Nephron (organoid): ENCODE measurements around the gene FRY.

ENCODE experiments used
- H3K27ac Mint-ChIP-seq, 3 experiments: 2 replicates each; pipeline ENCODE4 v1.8.0; 2020; ENCODE audit warnings: mixed read lengths in 3 of 3, mild to moderate bottlenecking in 2 of 3, moderate library complexity in 1 of 3
- H3K27me3 Mint-ChIP-seq: 2 replicates; pipeline ENCODE4 v1.8.0; 2021; ENCODE audit warnings: low read depth, mild to moderate bottlenecking, moderate library complexity, mixed read lengths
- H3K36me3 Mint-ChIP-seq: 2 replicates; pipeline ENCODE4 v1.8.0; 2020; ENCODE audit warnings: low read depth, mixed read lengths
- H3K4me1 Mint-ChIP-seq: 2 replicates; pipeline ENCODE4 v1.8.0; 2020; ENCODE audit warnings: mixed read lengths
- H3K4me3 Mint-ChIP-seq, 3 experiments: 2 replicates each; pipeline ENCODE4 v1.8.0; 2020; ENCODE audit warnings: mild to moderate bottlenecking in 3 of 3, mixed read lengths in 3 of 3, moderate library complexity in 2 of 3
- H3K9me3 Mint-ChIP-seq: 2 replicates; pipeline ENCODE4 v1.8.0; 2020; ENCODE audit warnings: mixed read lengths
- TF ChIP-seq, protein P1 (sequence below), 3 experiments: fragments of 200-600 bp; sonication (generic); IDR thresholded peaks; one replicate each; pipeline ENCODE4 v1.5.0; 2021; ENCODE audit warnings: antibody characterized with exemption in 3 of 3; ENCODE audit not compliant: unreplicated experiment in 3 of 3

Gene FRY

DNA sequence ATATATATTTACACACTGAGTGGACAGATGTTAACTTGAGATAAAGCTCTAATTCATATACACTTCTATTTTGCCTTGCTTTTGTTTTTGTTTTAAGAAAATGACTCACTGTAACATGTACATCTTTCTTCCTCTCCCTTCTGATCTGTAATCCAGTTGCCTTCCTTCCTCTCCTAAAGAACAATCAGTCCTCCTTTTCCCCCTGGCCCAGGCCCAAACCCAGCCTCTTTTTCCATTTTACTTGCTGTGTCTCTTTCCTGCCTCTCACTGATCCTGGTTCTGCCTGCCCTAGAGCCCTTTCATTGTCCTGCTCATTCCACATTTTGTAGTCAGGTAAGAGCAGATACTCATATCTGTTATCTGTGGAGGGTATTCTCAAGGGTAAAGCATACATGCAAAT is 232.8 kb downstream of the FRY start:
- no peaks in the 10 kb centered on the region for H3K9me3 Mint-ChIP-seq
- H3K4me3 Mint-ChIP-seq: no peak overlapping the region

DNA sequence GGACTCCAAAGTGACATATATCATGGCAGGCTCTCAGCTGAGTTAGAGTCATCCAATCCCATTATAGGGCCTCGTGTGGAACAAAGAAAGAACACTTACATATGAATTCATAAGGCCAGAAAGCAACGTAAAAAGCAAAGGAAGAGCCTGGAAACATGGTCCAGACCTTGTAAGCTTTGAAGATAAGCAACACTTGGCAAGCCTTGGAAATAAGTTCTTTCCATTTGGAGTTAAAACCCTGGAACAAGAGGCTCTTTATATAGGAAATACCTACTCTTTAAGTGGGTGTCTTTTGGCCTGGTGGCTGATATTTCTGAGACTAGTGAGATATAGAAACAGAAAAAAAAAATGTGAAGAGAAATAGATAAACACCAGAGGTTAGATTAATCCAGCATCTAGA is 234.2 kb downstream of the FRY start:
- Mint-ChIP-seq H3K9me3 (no peaks in the 10 kb centered on the region), H3K27ac (no peak overlapping the region)

More for the DNA sequence above, 232.8 kb downstream of the FRY start:
- Mint-ChIP-seq H3K27ac (peak overlapping the region; percentile 2 to 45 (median 4)), H3K27me3 (no peaks in the 10 kb centered on the region), H3K4me1 (peaks cover 30% of the 10 kb centered on the region), H3K36me3 (peaks cover 21% of the 10 kb centered on the region)
- TF ChIP-seq, protein P1, sequence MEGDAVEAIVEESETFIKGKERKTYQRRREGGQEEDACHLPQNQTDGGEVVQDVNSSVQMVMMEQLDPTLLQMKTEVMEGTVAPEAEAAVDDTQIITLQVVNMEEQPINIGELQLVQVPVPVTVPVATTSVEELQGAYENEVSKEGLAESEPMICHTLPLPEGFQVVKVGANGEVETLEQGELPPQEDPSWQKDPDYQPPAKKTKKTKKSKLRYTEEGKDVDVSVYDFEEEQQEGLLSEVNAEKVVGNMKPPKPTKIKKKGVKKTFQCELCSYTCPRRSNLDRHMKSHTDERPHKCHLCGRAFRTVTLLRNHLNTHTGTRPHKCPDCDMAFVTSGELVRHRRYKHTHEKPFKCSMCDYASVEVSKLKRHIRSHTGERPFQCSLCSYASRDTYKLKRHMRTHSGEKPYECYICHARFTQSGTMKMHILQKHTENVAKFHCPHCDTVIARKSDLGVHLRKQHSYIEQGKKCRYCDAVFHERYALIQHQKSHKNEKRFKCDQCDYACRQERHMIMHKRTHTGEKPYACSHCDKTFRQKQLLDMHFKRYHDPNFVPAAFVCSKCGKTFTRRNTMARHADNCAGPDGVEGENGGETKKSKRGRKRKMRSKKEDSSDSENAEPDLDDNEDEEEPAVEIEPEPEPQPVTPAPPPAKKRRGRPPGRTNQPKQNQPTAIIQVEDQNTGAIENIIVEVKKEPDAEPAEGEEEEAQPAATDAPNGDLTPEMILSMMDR (IDR thresholded peaks at IDR 0.05; ENCODE audit: unreplicated experiment in 3 of 3): no peak

DNA sequence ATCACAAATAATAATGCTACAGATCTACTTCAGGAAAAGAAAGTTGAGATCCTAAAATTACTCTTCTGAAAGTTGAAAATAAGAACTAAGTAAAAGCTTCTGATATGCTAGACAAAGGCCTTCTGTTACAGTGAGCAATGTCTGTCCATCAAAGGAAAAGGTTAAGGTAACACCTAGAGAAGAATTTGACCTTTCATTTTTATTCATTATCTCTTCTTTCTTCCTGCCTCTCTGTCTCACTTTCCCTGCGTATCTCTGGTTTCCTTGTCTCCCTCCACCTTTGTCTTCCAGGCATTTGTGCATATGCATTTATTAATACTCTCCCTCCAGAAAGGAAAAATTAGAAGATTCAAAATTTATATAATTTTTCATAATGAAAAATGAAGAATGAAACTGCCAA is 234.6 kb downstream of the FRY start:
- Mint-ChIP-seq H3K27me3 (no peaks in the 10 kb centered on the region), H3K27ac (no peak overlapping the region), H3K4me3 (no peak overlapping the region), H3K36me3 (peaks cover 21% of the 10 kb centered on the region), H3K9me3 (no peaks in the 10 kb centered on the region), H3K4me1 (peaks cover 17% of the 10 kb centered on the region)
- TF ChIP-seq, protein P1 (IDR thresholded peaks at IDR 0.05; ENCODE audit: unreplicated experiment in 3 of 3): no peak

More for the DNA sequence above, 234.2 kb downstream of the FRY start:
- no peak overlapping the region for H3K4me3 Mint-ChIP-seq
- H3K4me1 Mint-ChIP-seq: peaks cover 21% of the 10 kb centered on the region
- TF ChIP-seq, protein P1 (IDR thresholded peaks at IDR 0.05; ENCODE audit: unreplicated experiment in 3 of 3): no peak
- peaks cover 21% of the 10 kb centered on the region for H3K36me3 Mint-ChIP-seq
- no peaks in the 10 kb centered on the region for H3K27me3 Mint-ChIP-seq

DNA sequence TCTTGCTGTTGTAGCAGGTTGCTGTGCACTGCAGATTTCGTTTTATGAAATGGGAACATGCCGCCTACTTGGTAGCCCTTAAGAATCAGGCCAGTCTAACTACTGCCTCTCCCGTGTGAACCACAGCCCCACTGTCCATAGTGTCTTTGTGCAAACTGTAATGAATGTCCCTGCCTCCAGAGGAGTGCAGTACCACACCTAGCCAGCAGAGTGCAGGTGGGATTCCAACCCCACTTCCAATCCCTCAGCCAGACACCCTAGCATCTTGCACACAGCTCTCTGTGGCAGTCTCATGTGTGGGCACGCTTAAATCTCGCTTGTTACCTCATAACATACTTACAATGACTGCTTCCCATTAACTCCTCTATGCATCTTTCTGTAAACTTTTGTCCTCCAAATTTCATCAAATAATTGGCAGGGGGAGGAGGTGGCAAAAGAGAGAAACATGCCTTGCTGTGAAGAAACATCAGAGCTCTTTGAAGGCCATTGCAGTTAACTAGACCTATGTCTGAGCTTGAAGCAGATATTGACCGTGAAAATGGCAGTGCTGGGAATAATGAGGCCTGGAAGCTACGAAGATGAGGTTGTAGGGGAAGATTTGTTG is 236.4 kb downstream of the FRY start:
- Mint-ChIP-seq H3K36me3 (peaks cover 27% of the 10 kb centered on the region), H3K4me1 (peaks cover 4% of the 10 kb centered on the region), H3K4me3 (no peak overlapping the region), H3K9me3 (no peaks in the 10 kb centered on the region), H3K27me3 (no peaks in the 10 kb centered on the region), H3K27ac (no peak overlapping the region)
- TF ChIP-seq, protein P1 (IDR thresholded peaks at IDR 0.05; ENCODE audit: unreplicated experiment in 3 of 3): peak; percentile 25 to 44 (median 29)

DNA sequence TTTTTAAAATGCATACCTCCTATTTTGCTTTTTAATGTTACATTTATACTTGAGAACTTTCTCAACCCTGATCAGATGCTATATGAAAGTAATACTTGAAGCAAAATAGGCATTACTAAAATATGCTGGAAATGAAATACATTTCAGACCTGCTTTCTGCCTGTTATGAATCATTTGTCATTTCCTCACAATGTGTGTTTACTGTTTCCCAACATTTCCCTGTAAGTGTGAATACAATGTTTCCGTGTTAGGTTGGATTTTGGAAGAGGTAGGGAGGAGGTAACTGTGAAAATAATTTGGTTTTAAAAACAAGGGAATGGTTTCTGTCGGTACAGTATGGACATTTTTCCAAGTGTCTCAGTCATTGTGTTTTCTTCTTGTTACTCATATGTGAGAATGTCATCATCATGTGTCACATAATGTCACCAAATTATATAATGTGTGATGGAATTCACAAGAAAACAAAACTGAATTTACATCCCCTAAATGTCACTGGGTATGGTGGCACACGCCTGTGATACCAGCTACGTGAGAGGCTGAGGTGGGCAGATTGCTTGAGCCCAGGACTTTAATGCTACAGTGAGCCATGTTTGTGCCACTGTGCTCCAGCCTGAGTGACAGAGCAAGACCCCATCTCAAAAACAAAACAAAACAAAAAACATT is 240.6 kb downstream of the FRY start:
- TF ChIP-seq, protein P1 (IDR thresholded peaks at IDR 0.05; ENCODE audit: unreplicated experiment in 3 of 3): no peak
- H3K4me3 Mint-ChIP-seq: no peak overlapping the region

DNA sequence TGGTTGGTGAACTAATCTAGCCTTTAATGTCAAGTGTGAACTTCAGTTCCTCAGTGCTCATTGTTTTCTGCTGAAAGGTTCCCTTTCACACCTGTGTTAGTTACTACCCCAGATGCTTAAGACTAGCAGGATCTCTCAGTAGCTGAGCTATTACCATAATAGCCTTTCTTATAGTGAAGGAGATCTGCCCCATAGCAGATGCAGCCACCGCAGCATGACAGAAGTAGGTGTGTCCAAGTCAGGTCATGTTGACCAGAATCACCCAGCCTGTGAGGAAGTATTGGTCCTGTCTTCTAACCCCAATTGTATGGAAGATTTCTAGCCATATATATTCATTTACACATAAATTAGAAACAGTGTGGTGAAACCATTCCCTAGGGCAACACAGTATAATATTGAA is 246.3 kb downstream of the FRY start:
- TF ChIP-seq, protein P1 (IDR thresholded peaks at IDR 0.05; ENCODE audit: unreplicated experiment in 3 of 3): no peak
- Mint-ChIP-seq H3K27me3 (no peaks in the 10 kb centered on the region), H3K36me3 (peaks cover 7% of the 10 kb centered on the region), H3K4me3 (no peak overlapping the region), H3K4me1 (no peaks in the 10 kb centered on the region), H3K27ac (no peak overlapping the region), H3K9me3 (no peaks in the 10 kb centered on the region)

More for the DNA sequence above, 240.6 kb downstream of the FRY start:
- H3K36me3 Mint-ChIP-seq: peaks cover 24% of the 10 kb centered on the region
- H3K27ac Mint-ChIP-seq: no peak overlapping the region
- no peaks in the 10 kb centered on the region for H3K27me3 Mint-ChIP-seq
- H3K4me1 Mint-ChIP-seq: no peaks in the 10 kb centered on the region
- no peaks in the 10 kb centered on the region for H3K9me3 Mint-ChIP-seq
